ENCODE results near the gene PRKCE. TPM values are rescaled to one million over a fixed set of nuclear protein-coding genes. Genes with fewer than 3 reads are reported as not detected.

PRKCE gene
- total and polyA plus RNA-seq, 2 of the 8 experiments (the other 6 are each of a cell fraction or from before 2014, with no cell fraction given), result 0.54 to 2.1 TPM

DNA sequence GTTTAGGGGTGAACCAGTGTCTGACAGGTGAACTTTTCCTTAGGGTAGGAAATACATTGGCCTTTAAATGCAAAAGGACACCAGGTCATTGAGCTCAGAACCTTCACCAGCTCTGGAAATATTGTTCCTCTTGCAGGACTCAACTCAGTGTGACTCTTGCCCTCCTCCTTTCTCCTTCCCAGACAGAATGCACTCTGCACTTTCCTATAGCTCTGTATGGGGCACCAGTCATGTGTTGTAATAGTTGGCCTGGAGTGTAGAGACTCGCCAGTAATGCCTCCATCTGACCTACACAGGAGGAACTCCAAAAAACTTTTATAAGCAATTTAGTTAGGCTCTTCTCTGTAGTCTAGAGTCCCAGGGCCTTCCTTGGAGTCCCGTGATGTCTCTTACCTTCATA, 397.2 kb downstream of the PRKCE start:
- no peak overlapping the region for H3K23ac ChIP-seq (ENCODE audit: insufficient read length)
- H3K27me3 ChIP-seq (replicated peaks in 1 of 4; ENCODE audit: control insufficient read depth in 3 of 4, extremely low read depth in 1 of 4, insufficient read depth in 3 of 4, low read length in 3 of 4), result no peaks in the 10 kb centered on the region
- CTCF ChIA-PET (ENCODE audit: partially characterized antibody), result interaction anchor here (0.8 to 4.0 kb wide), 13 partner anchors 10 to 285 kb away, joined by 3 to 29 read pairs (median 5); no protein-coding TSS in a partner anchor
- H2BK5ac ChIP-seq (ENCODE audit: low read depth, low read length), result no peak overlapping the region
- no peaks in the 10 kb centered on the region for H4K20me1 ChIP-seq (replicated peaks in 1 of 2; ENCODE audit: control insufficient read depth in 1 of 2, insufficient read depth in 2 of 2, low read length in 2 of 2)
- no peak overlapping the region for H2BK12ac ChIP-seq (ENCODE audit: low read depth, low read length)
- H4K5ac ChIP-seq (ENCODE audit: insufficient read length, low read depth, low read length), result no peak overlapping the region
- no peaks in the 10 kb centered on the region for H3K79me1 ChIP-seq (ENCODE audit: low read depth, low read length)
- WGBS, 2 experiments (ENCODE audit: extremely low coverage in 1 of 2, insufficient coverage in 1 of 2, insufficient read length in 1 of 2, insufficient replicate concordance in 2 of 2, low coverage in 1 of 2, low lambda C conversion rate in 2 of 2, missing lambda C conversion rate in 1 of 2), result 89% methylated on average over 1 of the region's 2 CpGs; no CpG with 5 or more reads in 1 of the 2 experiments
- no peak overlapping the region for H3K18ac ChIP-seq (ENCODE audit: extremely low read depth, low read length)
- no peak overlapping the region for H3K14ac ChIP-seq (ENCODE audit: insufficient read length)
- no peak overlapping the region for H4K8ac ChIP-seq (ENCODE audit: extremely low read depth, insufficient read depth, low read length)
- no peak overlapping the region for H2AFZ ChIP-seq (ENCODE audit: low read length)
- no peaks in the 10 kb centered on the region for H3K9me3 ChIP-seq (ENCODE audit: insufficient read depth in 2 of 2, low read depth in 1 of 2, low read length in 1 of 2)
- H3K23me2 ChIP-seq (ENCODE audit: low read depth, low read length), result no peaks in the 10 kb centered on the region
- no peaks in the 10 kb centered on the region for H3K36me3 ChIP-seq (ENCODE audit: control insufficient read depth in 2 of 4, insufficient read depth in 4 of 4, low read length in 3 of 4)
- H4K91ac ChIP-seq (replicated peaks; ENCODE audit: insufficient read length, low read length), result no peak overlapping the region
- H3K4me2 ChIP-seq (ENCODE audit: insufficient read depth in 1 of 2, low read depth in 2 of 2, low read length in 2 of 2), result no peak overlapping the region
- H2BK20ac ChIP-seq (ENCODE audit: low read length), result no peak overlapping the region
- no peak for DNase-seq (ENCODE audit: low read depth in 1 of 2, low spot score in 2 of 2)
- no peak overlapping the region for H2BK120ac ChIP-seq (replicated peaks; ENCODE audit: low read depth, low read length)
- no peak overlapping the region; the same call in 1 of the 2 replicates for H3K27ac ChIP-seq (ENCODE audit: low read depth, low read length)
- H3K9ac ChIP-seq (replicated peaks in 1 of 4; ENCODE audit: extremely low read depth in 1 of 4, low read depth in 3 of 4, low read length in 3 of 4), result no peak overlapping the region
- POLR2A ChIA-PET (ENCODE audit: partially characterized antibody), result no interaction called here
- no peak overlapping the region for H3K4me3 ChIP-seq (ENCODE audit: extremely low read depth in 1 of 4, insufficient read depth in 2 of 4, low read depth in 3 of 4, low read length in 4 of 4)
- FAIRE-seq, result no peak
- H3K79me2 ChIP-seq (ENCODE audit: control insufficient read depth in 1 of 2, insufficient read depth in 2 of 2, low read length in 2 of 2), result no peaks in the 10 kb centered on the region
- no peak overlapping the region for H3K56ac ChIP-seq (replicated peaks; ENCODE audit: insufficient read length, low read depth, low read length)
- H3K4ac ChIP-seq (replicated peaks; ENCODE audit: insufficient read length, low read depth, low read length), result no peak overlapping the region
- no peak overlapping the region for H2BK15ac ChIP-seq (ENCODE audit: low read length)
- no peaks in the 10 kb centered on the region for H3K4me1 ChIP-seq (replicated peaks in 1 of 4; ENCODE audit: control insufficient read depth in 3 of 4, insufficient read depth in 4 of 4, low read length in 3 of 4)
- H2AK5ac ChIP-seq (ENCODE audit: low read depth, low read length), result no peak overlapping the region
- TF ChIP-seq KDM5A (IDR thresholded peaks at IDR 0.05; ENCODE audit: low read length), result no peak
- TF ChIP-seq TEAD4 (IDR thresholded peaks at IDR 0.05; ENCODE audit: low read depth, low read length), result no peak
